Measurements from ENCODE around the gene GLIPR2.

GRCh38 chr9:36208521-36209253, 72.2 kb downstream of the GLIPR2 start:
- TF ChIP-seq, protein P1, sequence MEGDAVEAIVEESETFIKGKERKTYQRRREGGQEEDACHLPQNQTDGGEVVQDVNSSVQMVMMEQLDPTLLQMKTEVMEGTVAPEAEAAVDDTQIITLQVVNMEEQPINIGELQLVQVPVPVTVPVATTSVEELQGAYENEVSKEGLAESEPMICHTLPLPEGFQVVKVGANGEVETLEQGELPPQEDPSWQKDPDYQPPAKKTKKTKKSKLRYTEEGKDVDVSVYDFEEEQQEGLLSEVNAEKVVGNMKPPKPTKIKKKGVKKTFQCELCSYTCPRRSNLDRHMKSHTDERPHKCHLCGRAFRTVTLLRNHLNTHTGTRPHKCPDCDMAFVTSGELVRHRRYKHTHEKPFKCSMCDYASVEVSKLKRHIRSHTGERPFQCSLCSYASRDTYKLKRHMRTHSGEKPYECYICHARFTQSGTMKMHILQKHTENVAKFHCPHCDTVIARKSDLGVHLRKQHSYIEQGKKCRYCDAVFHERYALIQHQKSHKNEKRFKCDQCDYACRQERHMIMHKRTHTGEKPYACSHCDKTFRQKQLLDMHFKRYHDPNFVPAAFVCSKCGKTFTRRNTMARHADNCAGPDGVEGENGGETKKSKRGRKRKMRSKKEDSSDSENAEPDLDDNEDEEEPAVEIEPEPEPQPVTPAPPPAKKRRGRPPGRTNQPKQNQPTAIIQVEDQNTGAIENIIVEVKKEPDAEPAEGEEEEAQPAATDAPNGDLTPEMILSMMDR (IDR thresholded peaks at IDR 0.05), result no peak
- TF ChIP-seq POLR2A (IDR thresholded peaks at IDR 0.05; ENCODE audit: low read depth), result no peak
